Adipocyte (in vitro differentiated cells): ENCODE data around the gene ADAMTS7.
"Not testable (repeated sequence)": the region's sequence is repeated elsewhere in the genome, so short reads cannot be mapped to it uniquely, and the experiment has no call there.

Experiments used
- DNase-seq: peaks from one replicate; pipeline ENCODE4 v3.0.0-alpha.2; 2015; ENCODE audit warnings: low read depth
- H3K27me3 ChIP-seq: replicated peaks from 2 replicates; pipeline ENCODE4 v1.7.0; 2013; ENCODE audit warnings: mild to moderate bottlenecking, low read length, moderate library complexity; ENCODE audit not compliant: control insufficient read depth, insufficient read depth
- H3K36me3 ChIP-seq: 2 replicates; pipeline ENCODE4 v1.7.0; 2013; ENCODE audit warnings: low read length, mild to moderate bottlenecking, moderate library complexity; ENCODE audit not compliant: control insufficient read depth, insufficient read depth, severe bottlenecking
- H3K4me1 ChIP-seq: 2 replicates; pipeline ENCODE4 v1.7.0; 2013; ENCODE audit warnings: mild to moderate bottlenecking, low read length, moderate library complexity; ENCODE audit not compliant: control insufficient read depth, insufficient read depth
- H3K4me3 ChIP-seq: 2 replicates; pipeline ENCODE4 v1.7.0; 2013; ENCODE audit warnings: mild to moderate bottlenecking, low read length, moderate library complexity
- H3K9ac ChIP-seq: 2 replicates; pipeline ENCODE4 v1.7.0; 2013; ENCODE audit warnings: mild to moderate bottlenecking, low read length, moderate library complexity
- H3K9me3 ChIP-seq: 2 replicates; pipeline ENCODE4 v1.7.0; 2013; ENCODE audit warnings: mild to moderate bottlenecking, low read length, moderate library complexity; ENCODE audit not compliant: control insufficient read depth

ADAMTS7 gene

GRCh38 chr15:78797951-78798350 is 13.3 kb downstream of the ADAMTS7 start:
- no peak for DNase-seq
- H3K9ac ChIP-seq, result peak overlapping the region; percentile 64
- H3K36me3 ChIP-seq, result peaks cover 25% of the 10 kb centered on the region
- no peak overlapping the region for H3K4me3 ChIP-seq
- H3K4me1 ChIP-seq, result peaks cover 18% of the 10 kb centered on the region
- H3K27me3 ChIP-seq, result no peaks in the 10 kb centered on the region
- no peaks in the 10 kb centered on the region for H3K9me3 ChIP-seq

GRCh38 chr15:78796510-78796909 is 14.8 kb downstream of the ADAMTS7 start:
- Histone ChIP-seq H3K36me3 (peaks cover 29% of the 10 kb centered on the region), H3K9ac (no peak overlapping the region)
- DNase-seq, result no peak

GRCh38 chr15:78795043-78795442 is 16.2 kb downstream of the ADAMTS7 start:
- no peak for DNase-seq
- Histone ChIP-seq H3K9me3 (no peaks in the 10 kb centered on the region), H3K4me3 (no peak overlapping the region), H3K36me3 (peaks cover 37% of the 10 kb centered on the region), H3K4me1 (peaks cover 18% of the 10 kb centered on the region), H3K27me3 (no peaks in the 10 kb centered on the region), H3K9ac (no peak overlapping the region)

More at GRCh38 chr15:78796510-78796909, 14.8 kb downstream of the ADAMTS7 start:
- no peaks in the 10 kb centered on the region for H3K27me3 ChIP-seq
- no peak overlapping the region for H3K4me3 ChIP-seq
- H3K9me3 ChIP-seq, result no peaks in the 10 kb centered on the region
- peaks cover 18% of the 10 kb centered on the region for H3K4me1 ChIP-seq

- H3K9ac ChIP-seq, H3K27me3 ChIP-seq, H3K4me3 ChIP-seq, H3K9me3 ChIP-seq, DNase-seq: not testable (repeated sequence)
- Histone ChIP-seq H3K4me1 (peaks cover 18% of the 10 kb centered on the region), H3K36me3 (peaks cover 43% of the 10 kb centered on the region)
Measured at GRCh38 chr15:78794446-78794845, 16.8 kb downstream of the ADAMTS7 start.

- peaks cover 64% of the 10 kb centered on the region for H3K36me3 ChIP-seq
- H3K4me3 ChIP-seq, result no peak overlapping the region
- no peaks in the 10 kb centered on the region for H3K27me3 ChIP-seq
- no peaks in the 10 kb centered on the region for H3K4me1 ChIP-seq
- no peaks in the 10 kb centered on the region for H3K9me3 ChIP-seq
- DNase-seq, result no peak
- no peak overlapping the region for H3K9ac ChIP-seq
Measured at GRCh38 chr15:78791357-78791756, 19.9 kb downstream of the ADAMTS7 start.

- Histone ChIP-seq H3K27me3 (no peaks in the 10 kb centered on the region), H3K36me3 (peaks cover 61% of the 10 kb centered on the region), H3K4me3 (no peak overlapping the region), H3K4me1 (no peaks in the 10 kb centered on the region), H3K9me3 (no peaks in the 10 kb centered on the region), H3K9ac (no peak overlapping the region)
- DNase-seq, result no peak
Measured at GRCh38 chr15:78790027-78790426, 21.2 kb downstream of the ADAMTS7 start.

- Histone ChIP-seq H3K9me3 (no peaks in the 10 kb centered on the region), H3K9ac (no peak overlapping the region), H3K36me3 (peaks cover 62% of the 10 kb centered on the region), H3K27me3 (no peaks in the 10 kb centered on the region), H3K4me3 (no peak overlapping the region), H3K4me1 (no peaks in the 10 kb centered on the region)
- DNase-seq, result no peak
Measured at GRCh38 chr15:78789615-78790014, 21.6 kb downstream of the ADAMTS7 start.

GRCh38 chr15:78788016-78788660 is 23.1 kb downstream of the ADAMTS7 start:
- Histone ChIP-seq H3K4me3 (no peak overlapping the region), H3K9ac (no peak overlapping the region), H3K4me1 (no peaks in the 10 kb centered on the region), H3K27me3 (no peaks in the 10 kb centered on the region), H3K9me3 (no peaks in the 10 kb centered on the region), H3K36me3 (peaks cover 61% of the 10 kb centered on the region)
- no peak for DNase-seq

GRCh38 chr15:78782402-78782801 is 28.9 kb downstream of the ADAMTS7 start:
- not testable (repeated sequence) for DNase-seq, H3K9ac ChIP-seq, H3K27me3 ChIP-seq, H3K9me3 ChIP-seq, H3K4me3 ChIP-seq, H3K4me1 ChIP-seq
- peaks cover 25% of the 10 kb centered on the region for H3K36me3 ChIP-seq

- not testable (repeated sequence) for H3K4me1 ChIP-seq, DNase-seq, H3K9ac ChIP-seq, H3K27me3 ChIP-seq, H3K4me3 ChIP-seq, H3K9me3 ChIP-seq
- H3K36me3 ChIP-seq, result peaks cover 15% of the 10 kb centered on the region
Measured at GRCh38 chr15:78781381-78781780, 29.9 kb downstream of the ADAMTS7 start.

- not testable (repeated sequence) for H3K9me3 ChIP-seq, H3K4me1 ChIP-seq, DNase-seq, H3K36me3 ChIP-seq, H3K27me3 ChIP-seq, H3K4me3 ChIP-seq, H3K9ac ChIP-seq
Measured at GRCh38 chr15:78779975-78780374, 31.3 kb downstream of the ADAMTS7 start.

- H3K9me3 ChIP-seq, H3K36me3 ChIP-seq, H3K27me3 ChIP-seq, H3K4me1 ChIP-seq, H3K9ac ChIP-seq, DNase-seq, H3K4me3 ChIP-seq: not testable (repeated sequence)
Measured at GRCh38 chr15:78779176-78779785, 32.0 kb downstream of the ADAMTS7 start.
